Stimulated activated CD4-positive, alpha-beta T cell treated with anti-CD3 and anti-CD28 coated beads, Interleukin-15, amount 100 ng/mL, for 48 hours (primary cell): ENCODE results near the gene ULK1.
"Not testable (repeated sequence)": the region's sequence is repeated elsewhere in the genome, so short reads cannot be mapped to it uniquely, and the experiment has no call there.

Experiments
- DNase-seq, 2 donors: peaks; one replicate each; pipeline ENCODE4 v3.0.0-alpha.2; 2020; ENCODE audit warnings: low read depth in 2 of 2

ULK1 gene

DNA sequence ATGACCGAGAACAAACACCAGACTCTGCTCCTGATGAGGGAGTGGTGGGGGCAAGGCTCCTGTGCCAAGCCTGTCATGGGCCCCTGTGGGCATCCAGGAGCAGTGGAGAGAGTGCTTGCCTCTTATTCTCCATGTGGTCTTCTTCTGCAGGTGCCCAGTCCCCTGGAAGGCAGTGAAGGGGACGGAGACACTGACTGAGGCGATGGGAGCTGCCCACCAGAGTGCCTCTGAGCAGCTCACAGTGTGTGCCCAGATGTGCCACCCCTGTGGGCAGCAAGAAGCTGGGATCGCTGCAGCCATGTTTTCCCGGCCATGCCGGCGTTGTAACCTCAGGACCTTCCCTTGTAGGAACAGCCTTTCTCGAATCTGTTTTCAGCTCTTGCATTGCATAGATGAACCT is 49.0 kb downstream of the ULK1 start:
- DNase-seq = no peak

DNA sequence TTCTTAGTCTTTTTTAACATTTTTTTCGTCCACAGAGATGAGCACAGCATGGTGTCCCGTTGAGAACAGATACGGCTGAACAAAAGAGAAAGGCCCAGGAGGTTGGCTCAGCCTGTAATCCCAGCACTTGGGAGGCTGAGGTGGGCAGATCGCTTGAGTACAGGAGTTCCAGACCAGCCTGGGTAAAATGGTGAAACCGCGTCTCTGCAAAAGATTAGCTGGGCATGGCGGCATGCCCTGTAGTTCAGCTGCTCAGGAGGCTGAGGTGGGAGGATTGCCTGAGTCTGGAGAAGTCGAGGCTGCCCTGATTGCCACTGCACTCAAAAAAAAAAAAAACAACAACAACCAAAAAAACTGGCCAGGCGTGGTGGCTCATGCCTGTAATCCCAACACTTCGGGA is 49.5 kb downstream of the ULK1 start:
- DNase-seq = no peak

GRCh38 chr12:131944601-131945251 is 50.3 kb downstream of the ULK1 start:
- DNase-seq = no peak

DNA sequence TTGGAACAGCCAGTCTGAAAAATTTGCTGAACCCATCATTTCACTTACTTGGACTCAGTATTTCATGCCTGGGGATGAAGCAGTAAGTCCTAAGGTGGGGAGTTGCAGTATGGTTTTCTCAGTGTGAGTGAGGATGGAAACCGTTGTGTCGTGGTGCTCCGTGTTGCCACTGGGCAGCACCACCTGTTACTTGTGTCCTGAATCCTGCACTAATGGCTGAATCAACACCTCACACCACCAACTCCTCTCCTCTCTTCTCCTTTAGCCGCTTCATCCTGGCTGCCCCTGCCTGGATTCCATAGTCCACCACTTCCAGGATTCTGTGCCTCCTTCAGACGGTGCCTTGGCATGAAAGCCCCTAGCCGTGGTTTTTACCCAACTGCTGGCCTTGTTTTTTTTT is 52.3 kb downstream of the ULK1 start:
- DNase-seq = no peak

GRCh38 chr12:131947482-131948027 is 53.1 kb downstream of the ULK1 start:
- no peak for DNase-seq

- DNase-seq = no peak
Measured at GRCh38 chr12:131948166-131948712, 53.8 kb downstream of the ULK1 start.

- DNase-seq = not testable (repeated sequence)
Measured at GRCh38 chr12:131948713-131949430, 54.5 kb downstream of the ULK1 start.

GRCh38 chr12:131949431-131950181 is 55.2 kb downstream of the ULK1 start, which contains the start of gene EP400:
Gene EP400 (plus strand): TSS chr12:131949942. CDS start chr12:131960620, 10,678 bp downstream.
- peak; percentile 90 to 95 for DNase-seq

DNA sequence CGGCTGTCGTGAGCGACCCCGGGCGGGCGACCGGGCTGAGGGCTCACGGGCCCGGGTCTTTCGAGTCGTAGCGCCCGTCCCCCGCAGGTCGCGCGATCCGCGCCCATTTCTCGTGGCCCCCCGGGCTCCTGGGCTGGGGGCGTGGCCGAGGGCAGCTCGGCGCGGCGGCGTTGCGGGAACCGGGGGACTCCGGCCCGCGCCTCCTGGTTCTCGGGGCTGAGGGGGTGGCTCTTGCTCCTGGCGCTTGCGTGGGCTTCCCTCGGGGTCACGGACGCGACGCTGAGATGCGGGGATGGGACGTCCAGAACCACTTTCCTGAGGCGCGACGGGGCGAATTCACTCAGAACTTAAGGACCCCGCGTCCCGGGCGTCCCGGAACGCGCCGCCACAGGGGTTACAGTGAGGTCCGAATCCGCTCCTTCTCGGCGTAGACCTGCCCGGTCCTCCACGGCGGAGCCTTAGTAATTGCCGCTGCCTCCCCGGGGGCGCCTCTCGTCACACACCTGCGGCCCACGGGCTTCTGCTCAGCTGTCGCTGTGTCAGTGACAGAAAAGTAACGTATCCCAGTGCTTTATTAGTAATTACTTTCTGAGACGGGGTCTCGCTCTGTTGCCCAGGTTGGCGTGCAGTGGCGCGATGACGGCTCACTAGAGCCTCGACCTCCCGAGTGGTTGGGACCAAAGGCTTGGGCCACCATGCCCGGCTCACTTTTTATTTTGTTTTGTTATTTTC is 55.9 kb downstream of the ULK1 start:
- peak in 1 of 2 donors; percentile 27 for DNase-seq

GRCh38 chr12:131953810-131954209 is 59.4 kb downstream of the ULK1 start:
- DNase-seq = not testable (repeated sequence)

DNA sequence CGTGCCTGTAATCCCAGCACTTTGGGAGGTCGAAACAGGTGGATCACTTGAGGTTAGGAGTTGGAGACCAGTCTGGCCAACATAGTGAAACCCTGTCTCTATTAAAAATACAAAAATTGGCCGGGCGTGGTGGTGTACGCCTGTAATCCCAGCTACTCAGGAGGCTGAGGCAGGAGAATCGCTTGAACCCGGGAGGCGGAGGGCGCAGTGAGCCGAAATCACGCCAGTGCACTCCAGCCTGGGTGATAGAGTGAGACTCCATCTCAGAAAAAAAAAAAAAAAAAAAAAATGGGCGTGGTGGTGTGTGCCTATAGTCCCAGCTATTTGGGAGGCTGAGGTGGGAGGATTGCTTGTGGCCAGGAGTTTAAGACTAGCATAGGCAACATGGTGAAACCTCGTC is 60.0 kb downstream of the ULK1 start:
- not testable (repeated sequence) for DNase-seq

- no peak for DNase-seq
Measured at GRCh38 chr12:131959116-131959515, 64.7 kb downstream of the ULK1 start.

DNA sequence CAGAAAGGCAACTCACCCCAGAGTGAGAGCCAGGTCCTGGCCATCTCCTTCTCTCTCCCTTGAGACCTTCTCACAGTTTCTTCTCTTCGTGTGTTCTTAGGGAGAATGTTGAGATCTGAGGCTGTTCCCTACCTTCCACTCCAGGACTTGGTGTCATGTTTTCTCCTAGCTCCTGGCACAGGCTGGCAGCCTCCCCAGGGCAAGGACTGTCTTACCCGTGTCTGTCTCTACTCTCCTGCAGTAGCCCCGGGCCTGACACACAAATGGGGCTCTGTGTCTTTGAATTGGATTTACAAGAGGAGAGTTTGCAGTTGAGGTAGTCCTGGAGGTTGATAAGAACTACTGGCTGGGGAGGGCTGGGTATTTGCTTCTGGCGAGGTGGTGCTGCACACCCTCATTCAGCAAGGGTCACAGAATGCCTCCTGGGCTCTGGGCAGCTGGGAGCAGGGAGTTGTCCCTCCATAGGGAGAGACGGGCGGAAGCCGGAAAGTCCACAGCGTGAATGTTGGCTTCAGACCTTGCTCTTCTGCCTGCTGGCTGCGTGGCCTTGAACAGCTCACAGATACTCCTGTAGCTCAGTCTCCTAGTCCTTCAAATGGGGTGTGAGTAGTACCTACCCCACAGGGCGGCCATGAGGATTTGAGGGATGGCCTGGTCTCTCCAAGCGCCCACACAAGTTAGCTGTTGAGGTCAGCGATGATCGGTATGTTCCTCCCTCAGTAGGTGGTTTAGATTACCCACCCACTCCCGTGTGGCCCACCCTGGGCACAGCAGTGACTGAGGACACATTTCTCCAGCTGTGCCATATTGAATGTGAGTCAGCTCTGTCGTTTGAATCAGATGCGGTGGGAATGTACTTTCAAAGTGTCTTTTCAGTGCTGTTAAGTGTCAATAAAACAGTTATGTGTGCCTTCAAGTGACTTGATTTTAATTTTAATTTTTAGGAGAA is 65.5 kb downstream of the ULK1 start:
- no peak for DNase-seq

DNA sequence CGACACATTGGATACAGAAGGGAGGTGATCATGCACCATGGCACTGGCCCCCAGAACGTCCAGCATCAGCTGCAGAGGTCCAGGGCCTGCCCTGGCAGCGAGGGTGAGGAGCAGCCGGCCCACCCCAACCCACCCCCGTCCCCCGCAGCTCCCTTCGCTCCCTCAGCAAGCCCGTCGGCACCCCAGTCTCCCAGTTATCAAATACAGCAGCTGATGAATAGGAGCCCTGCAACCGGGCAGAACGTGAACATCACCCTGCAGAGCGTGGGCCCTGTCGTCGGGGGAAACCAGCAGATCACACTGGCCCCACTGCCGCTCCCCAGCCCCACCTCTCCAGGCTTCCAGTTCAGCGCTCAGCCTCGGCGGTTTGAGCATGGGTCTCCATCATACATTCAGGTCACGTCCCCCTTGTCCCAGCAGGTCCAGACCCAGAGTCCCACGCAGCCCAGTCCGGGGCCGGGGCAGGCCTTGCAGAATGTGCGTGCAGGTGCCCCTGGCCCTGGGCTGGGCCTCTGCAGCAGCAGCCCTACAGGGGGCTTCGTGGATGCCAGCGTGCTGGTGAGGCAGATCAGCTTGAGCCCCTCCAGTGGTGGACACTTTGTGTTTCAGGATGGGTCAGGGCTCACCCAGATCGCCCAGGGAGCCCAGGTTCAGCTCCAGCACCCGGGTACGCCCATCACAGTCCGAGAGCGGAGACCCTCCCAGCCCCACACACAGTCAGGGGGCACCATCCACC is 66.3 kb downstream of the ULK1 start:
- not testable (repeated sequence) for DNase-seq

DNA sequence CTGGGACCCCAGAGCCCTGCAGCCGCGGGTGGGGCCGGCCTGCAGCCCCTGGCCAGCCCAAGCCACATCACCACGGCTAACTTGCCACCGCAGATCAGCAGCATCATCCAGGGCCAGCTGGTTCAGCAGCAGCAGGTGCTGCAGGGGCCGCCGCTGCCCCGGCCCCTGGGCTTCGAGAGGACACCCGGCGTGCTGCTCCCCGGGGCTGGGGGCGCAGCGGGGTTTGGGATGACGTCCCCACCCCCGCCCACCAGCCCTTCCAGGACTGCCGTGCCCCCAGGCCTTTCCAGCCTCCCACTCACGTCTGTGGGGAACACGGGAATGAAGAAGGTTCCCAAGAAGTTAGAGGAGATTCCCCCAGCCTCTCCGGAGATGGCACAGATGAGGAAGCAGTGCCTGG is 66.9 kb downstream of the ULK1 start:
- DNase-seq = not testable (repeated sequence)

DNA sequence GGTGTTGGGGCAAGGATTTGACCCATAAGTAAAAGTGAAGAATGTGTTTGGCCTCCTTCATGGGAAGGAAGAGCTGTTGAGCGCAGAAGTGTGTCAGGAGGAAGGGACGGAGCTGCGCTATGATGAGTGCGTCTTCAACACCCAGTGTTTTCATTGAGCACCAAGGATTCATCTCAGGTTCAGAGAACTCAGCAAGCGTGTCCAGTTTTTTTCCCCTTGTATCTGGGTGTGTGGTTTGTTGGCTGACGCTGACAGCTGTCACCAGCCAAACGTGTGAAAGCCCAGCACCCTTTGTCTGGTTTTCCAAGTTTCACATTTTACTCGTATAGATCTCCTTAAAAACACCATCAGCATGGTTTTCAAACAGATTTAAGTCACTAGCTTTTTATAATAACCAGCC is 67.6 kb downstream of the ULK1 start:
- DNase-seq = no peak

GRCh38 chr12:131963381-131963780 is 69.0 kb downstream of the ULK1 start:
- DNase-seq = no peak

GRCh38 chr12:131965073-131965472 is 70.7 kb downstream of the ULK1 start:
- DNase-seq = no peak

- DNase-seq = no peak
Measured at GRCh38 chr12:131971226-131971625, 76.8 kb downstream of the ULK1 start.
